DMS53 treated with DMSO at 0.1 percent for 48 hours (cell line): ENCODE measurements around the gene TMC6.

Experiments
- DNase-seq: peaks from one replicate; lab custom pipeline; 2025; ENCODE audit not compliant: unreplicated experiment; lab: John Stamatoyannopoulos, UW

The TMC6 gene

GRCh38 chr17:78111016-78111726 is 17.4 kb downstream of the TMC6 start:
- DNase-seq, result no peak

- DNase-seq, result no peak
Observed at GRCh38 chr17:78110363-78111015, 18.1 kb downstream of the TMC6 start.

GRCh38 chr17:78109489-78109761 is 19.1 kb downstream of the TMC6 start:
- no peak for DNase-seq

- DNase-seq, result no peak
Observed at GRCh38 chr17:78108726-78109488, 19.6 kb downstream of the TMC6 start.

- DNase-seq, result no peak
Observed at GRCh38 chr17:78107976-78108725, 20.4 kb downstream of the TMC6 start.

GRCh38 chr17:78107457-78107856 is 21.1 kb downstream of the TMC6 start:
- DNase-seq, result no peak

GRCh38 chr17:78106211-78106610 is 22.3 kb downstream of the TMC6 start:
- DNase-seq, result no peak

GRCh38 chr17:78105551-78105950 is 23.0 kb downstream of the TMC6 start:
- peak; percentile 46 for DNase-seq

- DNase-seq, result no peak
Observed at GRCh38 chr17:78105101-78105500, 23.5 kb downstream of the TMC6 start.

- DNase-seq, result no peak
Observed at GRCh38 chr17:78104540-78104941, 24.0 kb downstream of the TMC6 start.

- no peak for DNase-seq
Observed at GRCh38 chr17:78103311-78103710, 25.2 kb downstream of the TMC6 start.

- DNase-seq, result no peak
Observed at GRCh38 chr17:78101542-78101941, 27.0 kb downstream of the TMC6 start.

GRCh38 chr17:78101112-78101511 is 27.4 kb downstream of the TMC6 start:
- DNase-seq, result no peak

- DNase-seq, result no peak
Observed at GRCh38 chr17:78096093-78096492, 32.5 kb downstream of the TMC6 start.

GRCh38 chr17:78095035-78095434 is 33.5 kb downstream of the TMC6 start:
- DNase-seq, result no peak

GRCh38 chr17:78092794-78093324 is 35.7 kb downstream of the TMC6 start:
- DNase-seq, result no peak

GRCh38 chr17:78089576-78090281 is 38.8 kb downstream of the TMC6 start:
- no peak for DNase-seq

GRCh38 chr17:78088529-78088928 is 40.0 kb downstream of the TMC6 start:
- DNase-seq, result no peak

- no peak for DNase-seq
Observed at GRCh38 chr17:78086740-78087139, 41.8 kb downstream of the TMC6 start.

- no peak for DNase-seq
Observed at GRCh38 chr17:78082988-78083387, 45.6 kb downstream of the TMC6 start.
